HEK293T (cell line): ENCODE data around the gene DMRTB1.
"Not testable (repeated sequence)": the region's sequence is repeated elsewhere in the genome, so short reads cannot be mapped to it uniquely, and the experiment has no call there.

Source experiments
- CTCF ChIA-PET: fragments of 350-600 bp; formaldehyde crosslinking; extraction: SDS; loops from one replicate; lab custom pipeline; 2021; ENCODE audit warnings: antibody characterized with exemption, inconsistent platforms; lab: Yijun Ruan, JAX
- POLR2A ChIA-PET: fragments of 350-600 bp; formaldehyde crosslinking; extraction: SDS; loops from one replicate; lab custom pipeline; 2020; ENCODE audit warnings: antibody characterized with exemption, inconsistent platforms; lab: Yijun Ruan, JAX
- DNase-seq: peaks from one replicate; pipeline ENCODE4 v3.0.0; 2012; ENCODE audit warnings: mixed read lengths; ENCODE audit errors: extremely low spot score
- ARNT ChIP-seq: fragments of 450-650 bp; IDR thresholded peaks from 2 replicates; pipeline ENCODE4 v1.6.1; 2017; ENCODE audit warnings: mild to moderate bottlenecking
- BHLHE40 ChIP-seq: fragments of 450-650 bp; IDR thresholded peaks from 2 replicates; pipeline ENCODE4 v1.6.1; 2016; ENCODE audit warnings: mild to moderate bottlenecking, moderate library complexity, borderline replicate concordance
- CTBP1 ChIP-seq: fragments of 450-650 bp; IDR thresholded peaks from 2 replicates; pipeline ENCODE4 v1.6.1; 2016; ENCODE audit warnings: borderline replicate concordance
- ELF4 ChIP-seq: fragments of 450-650 bp; IDR thresholded peaks from 2 replicates; pipeline ENCODE4 v1.6.1; 2017; ENCODE audit warnings: antibody characterized with exemption
- FOXA1 ChIP-seq: fragments of 450-650 bp; IDR thresholded peaks from 2 replicates; pipeline ENCODE4 v1.6.1; 2016; ENCODE audit warnings: mild to moderate bottlenecking
- FOXK2 ChIP-seq: fragments of 450-650 bp; IDR thresholded peaks from 2 replicates; pipeline ENCODE4 v1.6.1; 2016; ENCODE audit warnings: mild to moderate bottlenecking
- FOXM1 ChIP-seq: fragments of 450-650 bp; IDR thresholded peaks from 2 replicates; pipeline ENCODE4 v1.6.1; 2017; ENCODE audit warnings: mild to moderate bottlenecking, borderline replicate concordance
- HDGF ChIP-seq: fragments of 450-650 bp; IDR thresholded peaks from 2 replicates; pipeline ENCODE4 v1.6.1; 2017; ENCODE audit warnings: antibody characterized with exemption, borderline replicate concordance
- L3MBTL2 ChIP-seq: fragments of 450-650 bp; conservative IDR thresholded peaks from 2 replicates; pipeline ENCODE4 v1.6.1; 2016; ENCODE audit warnings: mild to moderate bottlenecking
- LEF1 ChIP-seq: fragments of 450-650 bp; IDR thresholded peaks from 2 replicates; pipeline ENCODE4 v1.6.1; 2017; ENCODE audit warnings: mild to moderate bottlenecking, borderline replicate concordance
- NFRKB ChIP-seq: fragments of 450-650 bp; IDR thresholded peaks from 2 replicates; pipeline ENCODE4 v1.6.1; 2016; ENCODE audit warnings: mild to moderate bottlenecking, moderate library complexity
- PKNOX1 ChIP-seq: fragments of 450-650 bp; IDR thresholded peaks from 2 replicates; pipeline ENCODE4 v1.6.1; 2016
- SP1 ChIP-seq: fragments of 450-650 bp; IDR thresholded peaks from 2 replicates; pipeline ENCODE4 v1.6.1; 2017
- SUZ12 ChIP-seq: fragments of 450-650 bp; IDR thresholded peaks from 2 replicates; pipeline ENCODE4 v1.6.1; 2016; ENCODE audit warnings: mild to moderate bottlenecking
- TARDBP ChIP-seq: fragments of 450-650 bp; IDR thresholded peaks from 2 replicates; pipeline ENCODE4 v1.6.1; 2016
- ZNF384 ChIP-seq: fragments of 450-650 bp; IDR thresholded peaks from 2 replicates; pipeline ENCODE4 v1.6.1; 2016

The DMRTB1 gene

DNA sequence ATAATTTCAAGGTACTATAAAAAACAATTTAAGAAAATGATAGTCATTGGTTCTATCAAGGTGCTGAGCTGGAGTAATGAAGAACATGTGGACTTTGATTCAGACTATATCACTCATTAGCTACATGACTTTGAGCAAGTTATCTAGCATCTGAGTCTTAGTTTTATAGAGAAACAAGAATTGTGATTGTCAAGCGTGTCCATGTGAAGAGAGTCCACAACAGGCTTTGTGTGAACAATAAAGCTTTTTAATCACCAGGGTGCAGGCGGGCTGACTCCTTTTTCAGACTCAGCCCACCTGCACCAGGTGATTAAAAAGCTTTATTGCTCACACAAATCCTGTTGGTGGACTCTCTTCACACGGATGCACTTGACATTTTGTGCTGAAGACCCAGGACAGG, 26.6 kb upstream of the DMRTB1 start:
- TF ChIP-seq PKNOX1 (no peak), NFRKB (no peak), LEF1 (no peak), FOXA1 (no peak), ZNF384 (no peak), SP1 (no peak), ELF4 (no peak)
- ChIA-PET CTCF (no interaction called here), POLR2A (no interaction called here)
- DNase-seq = no peak

- CTCF ChIA-PET = interaction anchor here (1.0 kb wide), 1 partner anchor 11 kb away, joined by 3 read pairs; no protein-coding TSS in a partner anchor
Measured at GRCh38 chr1:53434405-53435007, 24.7 kb upstream of the DMRTB1 start.

DNA sequence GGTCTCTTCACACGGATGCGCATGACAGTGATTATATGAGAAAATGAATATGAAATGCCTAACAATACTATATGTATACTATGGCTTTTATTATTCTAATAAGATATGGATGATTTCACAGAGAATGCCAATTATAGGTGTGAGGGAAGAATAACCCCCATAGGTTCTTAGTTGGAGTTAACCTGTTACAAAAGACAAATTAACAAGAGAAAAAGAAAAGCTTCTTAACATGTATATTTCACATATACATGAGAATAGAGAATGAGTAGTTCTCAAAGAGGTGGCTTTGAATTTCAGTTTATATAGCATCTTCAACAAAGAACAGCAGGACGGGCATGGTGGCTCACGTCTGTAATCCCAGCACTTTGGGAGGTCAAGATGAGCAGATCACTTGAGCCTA, 24.0 kb upstream of the DMRTB1 start:
- CTCF ChIA-PET = interaction anchor here (0.7 to 1.5 kb wide), 4 partner anchors 9 to 251 kb away, joined by 3 to 4 read pairs (median 4); no protein-coding TSS in a partner anchor
- TF ChIP-seq ELF4 (no peak), LEF1 (no peak), ARNT (no peak), NFRKB (no peak)
- no peak for DNase-seq
- POLR2A ChIA-PET = no interaction called here

More at GRCh38 chr1:53434405-53435007, 24.7 kb upstream of the DMRTB1 start:
- POLR2A ChIA-PET, DNase-seq: not testable (repeated sequence)

- CTCF ChIA-PET = no interaction called here
- POLR2A ChIA-PET = no interaction called here
Measured at GRCh38 chr1:53438427-53439336, 20.5 kb upstream of the DMRTB1 start.

GRCh38 chr1:53439337-53440207, 19.6 kb upstream of the DMRTB1 start:
- no peak for TF ChIP-seq PKNOX1
- no peak for TF ChIP-seq LEF1
- no peak for TF ChIP-seq SUZ12
- TF ChIP-seq FOXK2 = no peak
- no peak for TF ChIP-seq BHLHE40
- TF ChIP-seq FOXM1 = no peak
- no peak for TF ChIP-seq HDGF
- no peak for TF ChIP-seq ZNF384
- no peak for TF ChIP-seq TARDBP
- TF ChIP-seq SP1 = no peak
- TF ChIP-seq ELF4 = no peak
- no peak for TF ChIP-seq L3MBTL2
- TF ChIP-seq CTBP1 = no peak
- TF ChIP-seq NFRKB = no peak
- no peak for TF ChIP-seq FOXA1
- ChIA-PET POLR2A (no interaction called here), CTCF (no interaction called here)
- no peak for DNase-seq

More at GRCh38 chr1:53438427-53439336, 20.5 kb upstream of the DMRTB1 start:
- TF ChIP-seq TARDBP (no peak), FOXM1 (no peak), FOXK2 (no peak)
- no peak for DNase-seq

- ChIA-PET CTCF (interaction anchor here (1.0 kb wide), 1 partner anchor 23 kb away, joined by 3 read pairs; no protein-coding TSS in a partner anchor), POLR2A (no interaction called here)
- no peak for DNase-seq
- no peak for TF ChIP-seq SUZ12
- no peak for TF ChIP-seq SP1
- TF ChIP-seq FOXM1 = no peak
- no peak for TF ChIP-seq BHLHE40
- TF ChIP-seq FOXK2 = no peak
- TF ChIP-seq L3MBTL2 = no peak
Measured at GRCh38 chr1:53440633-53441032, 18.6 kb upstream of the DMRTB1 start.

DNA sequence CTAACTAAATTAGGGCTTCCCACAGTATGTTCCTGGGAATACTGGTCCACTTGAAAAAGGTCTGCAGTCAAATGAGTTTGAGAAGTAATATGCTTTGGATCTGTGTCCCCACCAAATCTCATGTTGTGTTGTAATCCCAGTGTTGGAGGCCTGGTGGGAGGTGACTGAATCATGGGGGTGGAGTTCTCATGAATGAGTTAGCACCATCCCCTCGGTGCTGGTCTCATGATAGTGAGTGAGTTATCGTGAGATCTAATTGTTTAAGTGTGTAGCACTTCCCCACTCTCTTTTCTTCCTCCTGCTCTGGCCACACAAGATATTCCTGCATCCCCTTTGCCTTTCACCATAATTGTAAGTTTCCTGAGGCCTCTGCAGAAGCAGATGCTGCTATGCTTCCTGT, 16.9 kb upstream of the DMRTB1 start:
- ChIA-PET POLR2A (no interaction called here), CTCF (no interaction called here)
- TF ChIP-seq FOXA1 (no peak), SUZ12 (no peak), FOXK2 (no peak), ELF4 (no peak), CTBP1 (no peak), L3MBTL2 (no peak), BHLHE40 (no peak), HDGF (no peak), NFRKB (no peak), FOXM1 (no peak), PKNOX1 (no peak), ZNF384 (no peak), SP1 (no peak)
- no peak for DNase-seq
